ENCODE data around the gene ME3. TPM values are rescaled to one million over a fixed set of nuclear protein-coding genes. Genes with fewer than 3 reads are reported as not detected.
A peak's percentile ranks its signal among the peaks of the same experiment; 100 is the strongest.

ME3 gene
- polyA plus RNA-seq, 2 of the 4 experiments (the other 2 are of a cell fraction) = 19.7 to 22.3 TPM

DNA sequence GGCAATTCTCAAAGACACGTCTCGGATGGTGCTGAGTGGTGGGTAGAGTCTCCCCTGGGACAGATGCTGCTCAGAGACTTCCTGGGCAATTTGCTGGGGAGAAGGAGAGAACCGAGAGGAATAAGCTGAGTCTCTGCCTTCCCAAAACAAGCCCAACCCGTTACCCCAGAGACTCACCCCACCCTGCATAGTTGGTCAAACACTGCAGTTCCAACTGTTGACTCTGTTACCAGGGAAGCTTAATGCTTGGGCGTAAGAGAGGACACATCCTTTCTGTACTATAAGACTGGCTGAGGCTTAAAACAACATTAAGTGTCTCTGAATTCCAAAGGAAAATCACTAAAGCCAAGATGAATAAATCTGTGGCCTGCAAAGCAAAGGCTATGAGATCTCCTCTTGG, 229.6 kb downstream of the ME3 start (continued):
- TF ChIP-seq FOSB (CRISPR knock-in tag; IDR thresholded peaks at IDR 0.05) = no peak
- TF ChIP-seq, protein P1, sequence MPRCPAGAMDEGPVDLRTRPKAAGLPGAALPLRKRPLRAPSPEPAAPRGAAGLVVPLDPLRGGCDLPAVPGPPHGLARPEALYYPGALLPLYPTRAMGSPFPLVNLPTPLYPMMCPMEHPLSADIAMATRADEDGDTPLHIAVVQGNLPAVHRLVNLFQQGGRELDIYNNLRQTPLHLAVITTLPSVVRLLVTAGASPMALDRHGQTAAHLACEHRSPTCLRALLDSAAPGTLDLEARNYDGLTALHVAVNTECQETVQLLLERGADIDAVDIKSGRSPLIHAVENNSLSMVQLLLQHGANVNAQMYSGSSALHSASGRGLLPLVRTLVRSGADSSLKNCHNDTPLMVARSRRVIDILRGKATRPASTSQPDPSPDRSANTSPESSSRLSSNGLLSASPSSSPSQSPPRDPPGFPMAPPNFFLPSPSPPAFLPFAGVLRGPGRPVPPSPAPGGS (IDR thresholded peaks at IDR 0.05) = no peak
- no peak for TF ChIP-seq ZC3H11A (IDR thresholded peaks at IDR 0.05)
- TF ChIP-seq HOXB5 (CRISPR knock-in tag; IDR thresholded peaks at IDR 0.05) = no peak
- TF ChIP-seq, protein P2, sequence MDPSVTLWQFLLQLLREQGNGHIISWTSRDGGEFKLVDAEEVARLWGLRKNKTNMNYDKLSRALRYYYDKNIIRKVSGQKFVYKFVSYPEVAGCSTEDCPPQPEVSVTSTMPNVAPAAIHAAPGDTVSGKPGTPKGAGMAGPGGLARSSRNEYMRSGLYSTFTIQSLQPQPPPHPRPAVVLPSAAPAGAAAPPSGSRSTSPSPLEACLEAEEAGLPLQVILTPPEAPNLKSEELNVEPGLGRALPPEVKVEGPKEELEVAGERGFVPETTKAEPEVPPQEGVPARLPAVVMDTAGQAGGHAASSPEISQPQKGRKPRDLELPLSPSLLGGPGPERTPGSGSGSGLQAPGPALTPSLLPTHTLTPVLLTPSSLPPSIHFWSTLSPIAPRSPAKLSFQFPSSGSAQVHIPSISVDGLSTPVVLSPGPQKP (IDR thresholded peaks at IDR 0.05; ENCODE audit: low read depth, low read length) = no peak
- TF ChIP-seq POLR2A (IDR thresholded peaks at IDR 0.05; ENCODE audit: low read length) = no peak
- TF ChIP-seq EHMT2 (IDR thresholded peaks at IDR 0.05; ENCODE audit: low read depth) = no peak
- TF ChIP-seq TFCP2L1 (CRISPR knock-in tag; IDR thresholded peaks at IDR 0.05) = no peak

GRCh38 chr11:86442420-86442819, 230.0 kb downstream of the ME3 start:
- ChIA-PET POLR2A (no interaction called here), CTCF (interaction anchor here (0.7 to 2.5 kb wide), 6 partner anchors 8 to 134 kb away, joined by 3 to 11 read pairs (median 4); no protein-coding TSS in a partner anchor)
- H3K9me3 ChIP-seq = no peaks in the 10 kb centered on the region
- DNase-seq (ENCODE audit: low read depth in 1 of 2, low spot score in 1 of 2) (peak in 1 of 2 experiments; percentile 12), ATAC-seq (peak in 1 of 2 experiments; percentile 33; a peak in 2 of 6 replicates), FAIRE-seq (no peak)
- H3K4me3 ChIP-seq = no peak overlapping the region
- peak overlapping the region; percentile 35; the same call in 1 of the 3 replicates for H3K4me2 ChIP-seq
- peak overlapping the region in 1 of 2 experiments; percentile 29; a peak in 2 of 6 replicates for H3K27ac ChIP-seq
- TF ChIP-seq POLR2A (IDR thresholded peaks at IDR 0.05; ENCODE audit: low read length) (no peak), HOXA7 (CRISPR knock-in tag; IDR thresholded peaks at IDR 0.05) (no peak), RNF2 (IDR thresholded peaks at IDR 0.05; ENCODE audit: borderline replicate concordance, low read depth) (no peak), HOXB5 (CRISPR knock-in tag; IDR thresholded peaks at IDR 0.05) (no peak), RFX5 (IDR thresholded peaks at IDR 0.05) (no peak), ZSCAN20 (CRISPR knock-in tag; IDR thresholded peaks at IDR 0.05) (no peak)
- TF ChIP-seq, protein P2 (IDR thresholded peaks at IDR 0.05; ENCODE audit: low read depth, low read length) = no peak
- WGBS (ENCODE audit: missing lambda C conversion rate) = 64% methylated on average over 2 of the region's 2 CpGs
- H3K4me1 ChIP-seq = peaks cover 16% of the 10 kb centered on the region

DNA sequence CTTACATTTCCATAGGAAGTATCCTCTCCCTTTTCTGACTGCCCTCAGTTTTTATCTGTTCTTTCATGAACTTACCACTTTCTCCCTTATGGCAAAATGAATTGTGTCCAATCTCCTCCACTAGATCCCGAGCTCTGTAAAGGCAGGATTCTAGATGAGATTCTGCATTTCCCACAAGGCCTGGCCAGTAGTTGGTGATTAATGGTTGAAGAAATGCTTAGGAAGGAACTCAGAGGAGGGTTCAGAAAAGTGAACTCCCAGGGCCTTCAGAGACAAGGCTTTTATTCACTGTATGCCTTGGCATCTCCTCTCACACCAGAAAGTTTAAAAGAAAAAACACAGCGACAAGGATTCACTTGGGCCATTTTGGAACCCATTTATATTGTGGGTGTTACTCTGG, 231.6 kb downstream of the ME3 start:
- Histone ChIP-seq H3K27ac (no peak overlapping the region), H3K4me2 (no peak overlapping the region), H3K9me3 (no peaks in the 10 kb centered on the region), H3K4me3 (no peak overlapping the region), H3K4me1 (peaks cover 16% of the 10 kb centered on the region)
- TF ChIP-seq CBX2 (IDR thresholded peaks at IDR 0.05; ENCODE audit: borderline replicate concordance, low read depth) = no peak
- FAIRE-seq (no peak), DNase-seq (ENCODE audit: low read depth in 1 of 2, low spot score in 1 of 2) (no peak), ATAC-seq (no peak)
- 76% methylated on average over 2 of the region's 2 CpGs for WGBS (ENCODE audit: missing lambda C conversion rate)
- ChIA-PET POLR2A (no interaction called here), CTCF (interaction anchor here (1.4 to 2.5 kb wide), 2 partner anchors 80 to 136 kb away, joined by 3 to 11 read pairs; no protein-coding TSS in a partner anchor)

DNA sequence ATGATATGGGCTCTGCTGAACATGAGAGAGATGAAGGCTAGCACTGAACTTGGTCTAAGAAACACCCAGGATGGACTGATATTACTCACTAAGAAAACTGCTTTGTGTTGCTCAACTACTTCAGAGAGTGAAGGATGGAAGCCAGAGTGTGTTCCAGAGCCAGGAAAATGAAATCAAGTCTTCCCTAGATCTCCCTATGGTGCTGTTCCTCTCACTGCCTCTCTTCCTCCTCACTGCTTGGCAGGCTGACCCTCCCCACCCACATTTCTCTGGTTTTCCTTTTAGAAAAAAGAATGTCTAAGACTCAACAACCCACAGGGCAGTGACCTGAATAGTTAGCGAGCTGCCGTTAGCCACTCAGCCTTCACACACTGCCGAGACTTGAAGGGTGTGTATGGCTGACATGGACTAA, 232.1 kb downstream of the ME3 start:
- DNase-seq (ENCODE audit: low read depth in 1 of 2, low spot score in 1 of 2) (no peak), ATAC-seq (no peak), FAIRE-seq (no peak)
- TF ChIP-seq HEYL (CRISPR knock-in tag; IDR thresholded peaks at IDR 0.05) (no peak), MAX (IDR thresholded peaks at IDR 0.05) (no peak), NR3C1 (IDR thresholded peaks at IDR 0.05) (no peak), FOSL2 (IDR thresholded peaks at IDR 0.05) (no peak), FOSL2 (CRISPR knock-in tag; IDR thresholded peaks at IDR 0.05) (no peak), HES2 (IDR thresholded peaks at IDR 0.05) (no peak), RNF2 (IDR thresholded peaks at IDR 0.05; ENCODE audit: borderline replicate concordance, low read depth) (no peak), ESRRA (IDR thresholded peaks at IDR 0.05; ENCODE audit: borderline replicate concordance, low read length) (no peak), HDAC2 (IDR thresholded peaks at IDR 0.05) (no peak), TP53 (CRISPR knock-in tag; IDR thresholded peaks at IDR 0.05) (no peak), BHLHE40 (IDR thresholded peaks at IDR 0.05; ENCODE audit: low read depth, low read length) (no peak), JUN (IDR thresholded peaks at IDR 0.05) (no peak), MYC (IDR thresholded peaks at IDR 0.05; ENCODE audit: borderline replicate concordance, low read length) (no peak), RCOR1 (IDR thresholded peaks at IDR 0.05; ENCODE audit: low read depth, low read length) (no peak), PHF8 (IDR thresholded peaks at IDR 0.05; ENCODE audit: borderline replicate concordance, low read depth) (no peak)
- TF ChIP-seq, protein P3, sequence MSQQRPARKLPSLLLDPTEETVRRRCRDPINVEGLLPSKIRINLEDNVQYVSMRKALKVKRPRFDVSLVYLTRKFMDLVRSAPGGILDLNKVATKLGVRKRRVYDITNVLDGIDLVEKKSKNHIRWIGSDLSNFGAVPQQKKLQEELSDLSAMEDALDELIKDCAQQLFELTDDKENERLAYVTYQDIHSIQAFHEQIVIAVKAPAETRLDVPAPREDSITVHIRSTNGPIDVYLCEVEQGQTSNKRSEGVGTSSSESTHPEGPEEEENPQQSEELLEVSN (IDR thresholded peaks at IDR 0.05; ENCODE audit: borderline replicate concordance, low read depth) = no peak
- TF ChIP-seq, protein P2 (IDR thresholded peaks at IDR 0.05; ENCODE audit: low read depth, low read length) = no peak
- Histone ChIP-seq H3K9me3 (no peaks in the 10 kb centered on the region), H3K27ac (no peak overlapping the region), H3K4me3 (no peak overlapping the region), H3K4me2 (no peak overlapping the region), H3K4me1 (peaks cover 16% of the 10 kb centered on the region)
- 98% methylated on average over 3 of the region's 3 CpGs for WGBS (ENCODE audit: missing lambda C conversion rate)
- POLR2A ChIA-PET = no interaction called here
- CTCF ChIA-PET = interaction anchor here (1.2 to 1.7 kb wide), 3 partner anchors 8 to 79 kb away, joined by 4 to 5 read pairs (median 5); no protein-coding TSS in a partner anchor

Data from A549 (cell line).